IMR-90 (cell line): Measurements from ENCODE around the gene GPR158. TPM values are rescaled to one million over a fixed set of nuclear protein-coding genes. Genes with fewer than 3 reads are reported as not detected.

Source experiments
- ATAC-seq: fragments of 200-7000 bp; cut with Tn5 transposase; 2 replicates; pipeline ENCODE4 v1.9.1; 2020; ENCODE audit warnings: low read depth, mild to moderate bottlenecking, moderate library complexity
- BruUV-seq: library from RNA; stranded (reverse); fragments of 400-500 nt; replicated peaks from 2 replicates; lab custom pipeline; 2021; lab: Mats Ljungman, UMichigan
- CTCF ChIA-PET: fragments of 300-600 bp; formaldehyde crosslinking; extraction: SDS; loops from one replicate; lab custom pipeline; 2021; ENCODE audit warnings: antibody characterized with exemption; lab: Yijun Ruan, JAX
- POLR2A ChIA-PET: fragments of 300-600 bp; sonication (Branson Sonifier 250); formaldehyde crosslinking; loops from one replicate; lab custom pipeline; 2022; ENCODE audit warnings: antibody characterized with exemption; ENCODE audit not compliant: unreplicated experiment; lab: Charles Lee
- DNase-seq: peaks from one replicate; pipeline ENCODE4 v3.0.0; 2013
- H2AFZ ChIP-seq: replicated peaks from 2 replicates; pipeline ENCODE3; 2013; ENCODE audit warnings: low read length, mild to moderate bottlenecking; ENCODE audit not compliant: poor library complexity
- H2AK5ac ChIP-seq: 2 replicates; pipeline ENCODE4 v1.6.1; 2013; ENCODE audit warnings: low read depth, low read length, inconsistent platforms
- H2AK9ac ChIP-seq: replicated peaks from 2 replicates; pipeline ENCODE3; 2013; ENCODE audit warnings: mild to moderate bottlenecking, low read depth, low read length, moderate library complexity; ENCODE audit not compliant: poor library complexity
- H2BK120ac ChIP-seq: 2 replicates; pipeline ENCODE4 v1.6.1; 2013; ENCODE audit warnings: low read depth, low read length, inconsistent platforms
- H2BK15ac ChIP-seq: 3 replicates; pipeline ENCODE4 v1.6.1; 2013; ENCODE audit warnings: low read depth, low read length, inconsistent platforms
- H2BK20ac ChIP-seq: 2 replicates; pipeline ENCODE4 v1.6.1; 2013; ENCODE audit warnings: low read depth, mild to moderate bottlenecking, inconsistent platforms, low read length, moderate library complexity
- H2BK5ac ChIP-seq: 2 replicates; pipeline ENCODE4 v1.6.1; 2013; ENCODE audit warnings: mild to moderate bottlenecking, low read depth, low read length, inconsistent platforms; ENCODE audit not compliant: poor library complexity, severe bottlenecking
- H3K14ac ChIP-seq: replicated peaks from 2 replicates; pipeline ENCODE4 v1.6.1; 2013; ENCODE audit warnings: low read depth, low read length, inconsistent platforms
- H3K18ac ChIP-seq: 2 replicates; pipeline ENCODE4 v1.6.1; 2013; ENCODE audit warnings: low read depth, low read length, control low read depth
- H3K23ac ChIP-seq: 2 replicates; pipeline ENCODE4 v1.6.1; 2013; ENCODE audit warnings: low read depth, low read length, inconsistent platforms
- H3K27ac ChIP-seq: 2 replicates; pipeline ENCODE4 v1.5.1; 2013; ENCODE audit warnings: mild to moderate bottlenecking, control low read depth, low read length; ENCODE audit not compliant: insufficient read depth
- H3K27me3 ChIP-seq: 2 replicates; pipeline ENCODE4 v1.6.1; 2013; ENCODE audit warnings: low read length; ENCODE audit not compliant: control insufficient read depth, insufficient read depth
- H3K36me3 ChIP-seq: 2 replicates; pipeline ENCODE4 v1.6.1; 2013; ENCODE audit warnings: low read length, mixed read lengths; ENCODE audit not compliant: control insufficient read depth, insufficient read depth
- H3K4ac ChIP-seq: 2 replicates; pipeline ENCODE4 v1.6.1; 2013; ENCODE audit warnings: low read depth, low read length, inconsistent platforms
- H3K4me1 ChIP-seq: 2 replicates; pipeline ENCODE4 v1.6.1; 2013; ENCODE audit warnings: low read length, mixed read lengths; ENCODE audit not compliant: control insufficient read depth, insufficient read depth
- H3K4me2 ChIP-seq: 2 replicates; pipeline ENCODE4 v1.6.1; 2013; ENCODE audit warnings: low read depth, mild to moderate bottlenecking, control low read depth, low read length, moderate library complexity
- H3K4me3 ChIP-seq: 2 replicates; pipeline ENCODE4 v1.5.1; 2013; ENCODE audit warnings: low read depth, mild to moderate bottlenecking, control low read depth, low read length, moderate library complexity; ENCODE audit not compliant: insufficient read depth
- H3K56ac ChIP-seq: 2 replicates; pipeline ENCODE4 v1.6.1; 2013; ENCODE audit warnings: low read length, inconsistent platforms; ENCODE audit not compliant: insufficient read depth; ENCODE audit errors: extremely low read depth
- H3K79me1 ChIP-seq, 2 experiments: 2 replicates each; pipeline ENCODE4 v1.6.1; 2013; ENCODE audit warnings: low read length in 2 of 2, inconsistent platforms in 1 of 2, low read depth in 1 of 2
- H3K9ac ChIP-seq: 2 replicates; pipeline ENCODE4 v1.6.1; 2013; ENCODE audit warnings: low read depth, low read length, control low read depth
- H3K9me1 ChIP-seq: 2 replicates; pipeline ENCODE4 v1.6.1; 2013; ENCODE audit warnings: low read length, inconsistent platforms; ENCODE audit not compliant: insufficient read depth
- H3K9me3 ChIP-seq: 2 replicates; pipeline ENCODE4 v1.6.1; 2013; ENCODE audit warnings: low read length; ENCODE audit not compliant: control insufficient read depth, insufficient read depth
- H4K20me1 ChIP-seq: 2 replicates; pipeline ENCODE4 v1.6.1; 2013; ENCODE audit warnings: low read length, inconsistent platforms; ENCODE audit not compliant: insufficient read depth
- H4K5ac ChIP-seq: 2 replicates; pipeline ENCODE4 v1.6.1; 2013; ENCODE audit warnings: mild to moderate bottlenecking, low read depth, low read length, control low read depth
- H4K8ac ChIP-seq, 2 experiments: 2 replicates each; pipeline ENCODE4 v1.6.1; 2013; ENCODE audit warnings: low read depth in 2 of 2, low read length in 2 of 2, control low read depth in 1 of 2, inconsistent platforms in 1 of 2
- H4K91ac ChIP-seq: 2 replicates; pipeline ENCODE4 v1.6.1; 2013; ENCODE audit warnings: low read depth, low read length, inconsistent platforms; ENCODE audit not compliant: insufficient read depth
- BHLHE40 ChIP-seq: fragments of 150-350 bp; IDR thresholded peaks from 2 replicates; pipeline ENCODE4 v1.6.1; 2016; ENCODE audit warnings: mild to moderate bottlenecking, low read depth, low read length
- CEBPB ChIP-seq: IDR thresholded peaks from 2 replicates; pipeline ENCODE4 v1.6.1; 2012; ENCODE audit warnings: low read depth, low read length, improper control_type of control experiment
- FOS ChIP-seq: fragments of 150-350 bp; IDR thresholded peaks from 2 replicates; pipeline ENCODE4 v1.6.1; 2016; ENCODE audit warnings: low read depth, low read length
- MAFK ChIP-seq: IDR thresholded peaks from 2 replicates; pipeline ENCODE4 v1.6.1; 2012; ENCODE audit warnings: low read depth, low read length, improper control_type of control experiment
- RAD21 ChIP-seq: IDR thresholded peaks from 2 replicates; pipeline ENCODE4 v1.6.1; 2012; ENCODE audit warnings: low read length, improper control_type of control experiment
- SMC3 ChIP-seq: fragments of 150-350 bp; IDR thresholded peaks from 2 replicates; pipeline ENCODE4 v1.6.1; 2016; ENCODE audit warnings: low read depth, mild to moderate bottlenecking, antibody characterized with exemption, low read length, moderate library complexity
- USF2 ChIP-seq: fragments of 150-350 bp; IDR thresholded peaks from 2 replicates; pipeline ENCODE4 v1.6.1; 2017; ENCODE audit warnings: mild to moderate bottlenecking, antibody characterized with exemption, low read length, low read depth
- WGBS, 2 experiments: methylation state at CpG; one replicate each; pipeline versions ENCODE4 v1.1.5 to v1.1.7; 2013; ENCODE audit warnings: missing lambda C conversion rate in 2 of 2; ENCODE audit not compliant: insufficient read length in 1 of 2; ENCODE audit errors: extremely low coverage in 2 of 2; 5-methylcytosine and 5-hydroxymethylcytosine counted together
- dilution Hi-C: fragments of 300-500 bp; cut with HindIII; formaldehyde crosslinking; loops from one replicate; pipeline ENCODE4 v1.14.3; 2018; ENCODE audit warnings: low sequenced_read_pairs; ENCODE audit not compliant: unreplicated experiment
- in situ Hi-C: fragments of 300-500 bp; cut with MboI; formaldehyde crosslinking; loops from 3 replicates; pipeline ENCODE4 v1.14.3; 2019; ENCODE audit warnings: low sequenced_read_pairs, inconsistent platforms, mixed read lengths
- intact Hi-C: fragments of 100-400 bp; cut with micrococcal nuclease; formaldehyde crosslinking; loops from 2 replicates; pipeline ENCODE4 v1.10.0; 2022
- polyA plus RNA-seq, 3 experiments: library from polyadenylated mRNA; depleted of rRNA; stranded (reverse); fragments of >200 nt; gene quantifications; 2 replicates each; pipeline ENCODE4 v1.2.3, GENCODE V29; 2012; ENCODE audit warnings: low replicate concordance in 1 of 3
- total RNA-seq: library from RNA; depleted of rRNA; stranded (reverse); fragments of >200 nt; gene quantifications from 2 replicates; pipeline ENCODE4 v1.2.3, GENCODE V29; 2012

The GPR158 gene
- total and polyA plus RNA-seq, 2 of the 4 experiments (the other 2 are of a cell fraction), result not detected

- TF ChIP-seq FOS (no peak), RAD21 (peak; percentile 62)
Measured at GRCh38 chr10:25226775-25227682, 52.2 kb downstream of the GPR158 start (continued).

- no peak overlapping the region for H3K4ac ChIP-seq
- H4K5ac ChIP-seq, result no peak overlapping the region
- CTCF ChIA-PET, result no interaction called here
- H4K8ac ChIP-seq, result no peak overlapping the region
- H3K4me3 ChIP-seq, result no peak overlapping the region
- H4K20me1 ChIP-seq, result no peaks in the 10 kb centered on the region
- H2AFZ ChIP-seq, result no peak overlapping the region
- no peak overlapping the region for H4K91ac ChIP-seq
- H3K27me3 ChIP-seq, result no peaks in the 10 kb centered on the region
- H2AK9ac ChIP-seq, result no peak overlapping the region
- intact Hi-C loops (no loop called here), in situ Hi-C loops (no loop called here), dilution Hi-C loops (no loop called here)
- H2AK5ac ChIP-seq, result no peak overlapping the region
- H3K56ac ChIP-seq, result no peak overlapping the region
- H3K23ac ChIP-seq, result no peak overlapping the region
- POLR2A ChIA-PET, result no interaction called here
- no peak overlapping the region for H3K27ac ChIP-seq
- no peaks in the 10 kb centered on the region for H3K36me3 ChIP-seq
- H3K9me3 ChIP-seq, result no peaks in the 10 kb centered on the region
- ATAC-seq (no peak), DNase-seq (no peak)
- H3K9me1 ChIP-seq, result no peaks in the 10 kb centered on the region
- no TSS peak for BruUV-seq
- H3K4me1 ChIP-seq, result no peaks in the 10 kb centered on the region
- WGBS, 2 experiments, result no CpG with 5 or more reads among the region's 2 CpGs
- no peak overlapping the region for H2BK15ac ChIP-seq
- H3K14ac ChIP-seq, result no peak overlapping the region
- H2BK5ac ChIP-seq, result no peak overlapping the region
- H3K18ac ChIP-seq, result no peak overlapping the region
- H3K9ac ChIP-seq, result no peak overlapping the region
- no peaks in the 10 kb centered on the region for H3K79me1 ChIP-seq
- H2BK120ac ChIP-seq, result no peak overlapping the region
- no peak overlapping the region for H2BK20ac ChIP-seq
- TF ChIP-seq BHLHE40 (no peak), MAFK (no peak), SMC3 (no peak), USF2 (no peak), CEBPB (no peak)
- no peak overlapping the region for H3K4me2 ChIP-seq
Measured at GRCh38 chr10:25231751-25232150, 57.0 kb downstream of the GPR158 start.
